HL-60 (cell line): Measurements from ENCODE around the gene DPH3.

Experiments used
- DNase-seq, 2 experiments: peaks; one replicate each; pipeline ENCODE4 v3.0.0-alpha.2; 2010 to 2020; ENCODE audit warnings: low read depth in 1 of 2, low spot score in 1 of 2
- H3K27ac ChIP-seq: fragments of 250-450 bp; sonication (Bioruptor Pico); replicated peaks from 2 replicates; pipeline ENCODE4 v1.5.1; 2020; ENCODE audit warnings: mild to moderate bottlenecking, moderate library complexity
- H3K27me3 ChIP-seq: fragments of 250-450 bp; sonication (Bioruptor Pico); 2 replicates; pipeline ENCODE4 v1.5.1; 2021; ENCODE audit warnings: mild to moderate bottlenecking, moderate library complexity; ENCODE audit not compliant: insufficient read depth, poor library complexity, severe bottlenecking
- H3K4me3 ChIP-seq: replicated peaks from 2 replicates; pipeline ENCODE4 v1.5.1; 2011; ENCODE audit warnings: mild to moderate bottlenecking, control low read depth, low read length; ENCODE audit not compliant: insufficient read depth
- CTCF ChIP-seq: IDR thresholded peaks from one replicate; pipeline ENCODE4 v1.5.1; 2011; ENCODE audit warnings: low read length, control low read depth, inconsistent platforms; ENCODE audit not compliant: insufficient read depth
- GABPA ChIP-seq: IDR thresholded peaks from 2 replicates; pipeline ENCODE4 v1.6.1; 2012; ENCODE audit warnings: low read depth
- POLR2AphosphoS5 ChIP-seq: IDR thresholded peaks from 2 replicates; pipeline ENCODE4 v1.6.1; 2012; ENCODE audit warnings: low read depth
- SPI1 ChIP-seq: IDR thresholded peaks from 2 replicates; pipeline ENCODE4 v1.6.1; 2012; ENCODE audit warnings: low read depth, mild to moderate bottlenecking, borderline replicate concordance
- TF ChIP-seq, protein P1 (sequence below): IDR thresholded peaks from 2 replicates; pipeline ENCODE4 v1.6.1; 2012; ENCODE audit warnings: low read depth; ENCODE audit not compliant: insufficient replicate concordance

Gene DPH3

DNA sequence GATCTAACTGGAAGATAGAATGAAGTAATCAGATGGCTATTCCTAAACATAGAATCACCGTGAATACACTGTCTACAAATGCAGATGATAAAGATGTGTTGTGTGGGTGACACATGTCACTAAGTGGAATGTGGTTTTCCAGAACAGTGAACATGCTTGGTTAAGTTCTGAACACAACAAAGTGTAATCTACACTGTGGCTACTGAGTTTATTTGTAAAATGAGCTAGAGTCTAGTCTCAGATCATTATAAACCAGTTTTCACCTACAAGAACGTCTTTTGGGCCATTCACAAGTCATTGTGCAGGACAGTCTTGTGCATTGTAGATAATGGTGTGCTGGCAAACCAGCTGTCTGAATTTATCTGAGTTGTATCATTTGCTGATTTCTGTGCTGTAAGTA, 35.6 kb upstream of the DPH3 start:
- Histone ChIP-seq H3K27ac (no peak overlapping the region), H3K27me3 (no peaks in the 10 kb centered on the region), H3K4me3 (no peak overlapping the region)
- DNase-seq, result no peak
- TF ChIP-seq POLR2AphosphoS5 (no peak), CTCF (no peak), SPI1 (no peak), GABPA (no peak)
- TF ChIP-seq, protein P1, sequence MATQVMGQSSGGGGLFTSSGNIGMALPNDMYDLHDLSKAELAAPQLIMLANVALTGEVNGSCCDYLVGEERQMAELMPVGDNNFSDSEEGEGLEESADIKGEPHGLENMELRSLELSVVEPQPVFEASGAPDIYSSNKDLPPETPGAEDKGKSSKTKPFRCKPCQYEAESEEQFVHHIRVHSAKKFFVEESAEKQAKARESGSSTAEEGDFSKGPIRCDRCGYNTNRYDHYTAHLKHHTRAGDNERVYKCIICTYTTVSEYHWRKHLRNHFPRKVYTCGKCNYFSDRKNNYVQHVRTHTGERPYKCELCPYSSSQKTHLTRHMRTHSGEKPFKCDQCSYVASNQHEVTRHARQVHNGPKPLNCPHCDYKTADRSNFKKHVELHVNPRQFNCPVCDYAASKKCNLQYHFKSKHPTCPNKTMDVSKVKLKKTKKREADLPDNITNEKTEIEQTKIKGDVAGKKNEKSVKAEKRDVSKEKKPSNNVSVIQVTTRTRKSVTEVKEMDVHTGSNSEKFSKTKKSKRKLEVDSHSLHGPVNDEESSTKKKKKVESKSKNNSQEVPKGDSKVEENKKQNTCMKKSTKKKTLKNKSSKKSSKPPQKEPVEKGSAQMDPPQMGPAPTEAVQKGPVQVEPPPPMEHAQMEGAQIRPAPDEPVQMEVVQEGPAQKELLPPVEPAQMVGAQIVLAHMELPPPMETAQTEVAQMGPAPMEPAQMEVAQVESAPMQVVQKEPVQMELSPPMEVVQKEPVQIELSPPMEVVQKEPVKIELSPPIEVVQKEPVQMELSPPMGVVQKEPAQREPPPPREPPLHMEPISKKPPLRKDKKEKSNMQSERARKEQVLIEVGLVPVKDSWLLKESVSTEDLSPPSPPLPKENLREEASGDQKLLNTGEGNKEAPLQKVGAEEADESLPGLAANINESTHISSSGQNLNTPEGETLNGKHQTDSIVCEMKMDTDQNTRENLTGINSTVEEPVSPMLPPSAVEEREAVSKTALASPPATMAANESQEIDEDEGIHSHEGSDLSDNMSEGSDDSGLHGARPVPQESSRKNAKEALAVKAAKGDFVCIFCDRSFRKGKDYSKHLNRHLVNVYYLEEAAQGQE, result no peak

GRCh38 chr3:16299746-16300145, 35.0 kb upstream of the DPH3 start:
- DNase-seq, result no peak
- no peak overlapping the region for H3K27ac ChIP-seq
- TF ChIP-seq POLR2AphosphoS5 (no peak), GABPA (no peak), CTCF (no peak), SPI1 (no peak)
- TF ChIP-seq, protein P1, result no peak

DNA sequence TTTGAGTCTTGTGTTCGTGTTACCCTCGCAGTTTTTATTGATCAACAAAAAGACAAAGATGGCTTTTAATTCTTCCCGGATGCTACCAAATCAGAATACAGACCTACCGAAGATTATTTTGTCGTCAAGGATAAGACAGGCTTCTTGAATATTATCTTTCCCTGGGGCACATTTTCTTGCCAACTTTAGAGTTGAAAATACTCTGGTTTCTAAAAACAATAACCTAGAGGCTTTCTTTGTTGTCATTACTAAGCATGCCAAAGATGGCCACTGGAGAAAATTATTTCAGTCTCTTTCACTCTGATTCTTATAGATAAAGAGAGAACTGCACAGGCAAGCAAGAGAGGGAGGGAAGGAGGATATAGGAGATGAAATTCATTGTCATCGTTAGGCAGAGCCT, 34.1 kb upstream of the DPH3 start:
- DNase-seq, result no peak
- TF ChIP-seq POLR2AphosphoS5 (no peak), CTCF (no peak), GABPA (no peak), SPI1 (no peak)
- TF ChIP-seq, protein P1, result no peak
- Histone ChIP-seq H3K4me3 (no peak overlapping the region), H3K27me3 (no peaks in the 10 kb centered on the region), H3K27ac (no peak overlapping the region)

More at GRCh38 chr3:16299746-16300145, 35.0 kb upstream of the DPH3 start:
- Histone ChIP-seq H3K4me3 (no peak overlapping the region), H3K27me3 (no peaks in the 10 kb centered on the region)
